LNCaP clone FGC (cell line): ENCODE measurements around the gene CPZ.

ENCODE experiments used
- DNase-seq: peaks from one replicate; pipeline ENCODE4 v3.0.0-alpha.2; 2011; ENCODE audit warnings: low read depth
- H3K4me3 ChIP-seq: 2 replicates; pipeline ENCODE4 v1.5.1; 2011; ENCODE audit warnings: mild to moderate bottlenecking, low read depth, low read length, control low read depth
- CTCF ChIP-seq: IDR thresholded peaks from 2 replicates; pipeline ENCODE4 v1.5.1; 2012; ENCODE audit warnings: mild to moderate bottlenecking; ENCODE audit not compliant: control insufficient read depth, insufficient read depth; ENCODE audit errors: extremely low read depth

The CPZ gene

GRCh38 chr4:8552024-8552423 lies 40.5 kb upstream of the CPZ start:
- no peak overlapping the region for H3K4me3 ChIP-seq
- no peak for TF ChIP-seq CTCF
- DNase-seq = no peak

DNA sequence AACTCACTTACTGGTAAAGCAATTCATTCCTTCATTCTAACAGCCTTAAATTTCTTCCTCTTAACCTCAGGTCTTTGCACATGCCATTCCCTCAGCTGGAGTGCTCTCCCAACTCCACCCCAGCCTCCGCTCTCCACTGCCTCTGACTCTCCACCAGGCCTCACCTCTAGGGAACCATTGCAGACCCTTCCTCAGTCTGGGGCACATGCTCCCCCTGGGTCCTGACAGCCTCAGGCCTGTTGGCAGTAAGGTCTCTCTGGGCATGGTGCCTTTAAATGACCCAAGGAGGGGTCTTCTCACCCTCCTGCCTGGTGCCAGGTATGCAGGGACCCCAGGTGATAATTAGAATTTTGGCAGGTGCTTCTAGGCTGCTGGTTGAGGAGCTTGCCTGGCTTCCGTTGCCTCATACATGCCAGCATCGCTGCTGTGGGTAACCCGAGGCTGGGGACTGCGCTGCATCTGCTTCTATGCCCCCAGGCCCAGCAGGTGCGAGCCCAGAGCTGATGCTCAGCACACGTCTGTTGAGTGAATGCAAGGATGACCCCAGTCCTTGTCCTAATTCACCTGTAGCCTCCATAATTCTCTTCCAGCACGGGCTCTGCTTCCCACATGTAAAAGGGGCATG lies 39.9 kb upstream of the CPZ start:
- no peak for TF ChIP-seq CTCF
- H3K4me3 ChIP-seq = no peak overlapping the region
- no peak for DNase-seq

DNA sequence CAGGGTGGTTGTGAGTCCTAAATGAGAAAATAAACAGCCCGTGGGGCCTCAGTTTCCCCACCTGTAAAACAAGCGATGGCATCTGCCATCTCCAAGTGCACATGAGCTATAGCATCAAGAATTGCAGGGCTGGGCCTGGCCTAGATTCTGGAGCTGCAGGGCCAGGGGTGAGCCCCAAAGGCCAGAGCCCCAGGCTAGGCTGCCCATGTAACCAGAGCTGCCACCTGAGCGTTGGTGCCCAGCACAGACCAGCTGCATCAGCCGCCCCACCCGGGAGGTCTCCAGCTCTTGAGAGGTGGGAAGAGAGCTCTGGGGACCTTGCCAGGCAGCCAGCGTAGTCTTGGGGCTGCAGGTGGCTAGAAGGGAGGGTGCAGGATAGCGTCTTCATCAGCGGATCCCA lies 39.3 kb upstream of the CPZ start:
- no peak overlapping the region for H3K4me3 ChIP-seq
- no peak for DNase-seq
- TF ChIP-seq CTCF = no peak

- TF ChIP-seq CTCF = no peak
- no peak overlapping the region for H3K4me3 ChIP-seq
- no peak for DNase-seq
Measured at GRCh38 chr4:8553991-8554405, 38.6 kb upstream of the CPZ start.

DNA sequence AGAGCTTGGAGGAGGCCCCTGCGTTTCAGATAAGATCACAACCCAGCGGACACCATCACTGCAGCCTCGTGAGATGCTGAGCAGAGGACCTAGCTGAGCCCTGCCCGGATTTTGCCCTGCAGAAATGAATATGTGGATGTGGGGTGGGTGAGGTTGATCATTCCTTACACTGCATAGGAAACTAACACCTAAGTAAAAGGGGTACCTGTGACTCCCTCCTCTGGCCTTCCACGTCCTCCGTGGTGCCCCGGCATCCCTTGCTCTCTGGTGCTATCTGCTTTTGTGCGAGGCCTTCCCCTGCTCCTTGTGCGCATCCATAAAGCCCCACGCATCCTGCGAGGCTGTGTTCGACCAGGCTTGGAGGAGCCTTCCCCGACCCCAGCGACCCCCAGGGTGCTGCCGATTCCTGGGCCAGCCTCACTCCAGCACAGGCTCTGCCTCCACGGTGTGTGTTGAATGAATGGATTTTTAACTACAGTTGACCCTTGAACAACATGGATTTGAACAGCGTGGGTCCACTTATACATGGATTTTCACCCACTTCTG lies 37.9 kb upstream of the CPZ start:
- no peak for DNase-seq
- TF ChIP-seq CTCF = no peak
- no peak overlapping the region for H3K4me3 ChIP-seq

- no peak for TF ChIP-seq CTCF
- DNase-seq = no peak
- H3K4me3 ChIP-seq = no peak overlapping the region
Measured at GRCh38 chr4:8555716-8556115, 36.8 kb upstream of the CPZ start.
